Measurements from ENCODE around the gene PDGFRA.

PDGFRA gene

DNA sequence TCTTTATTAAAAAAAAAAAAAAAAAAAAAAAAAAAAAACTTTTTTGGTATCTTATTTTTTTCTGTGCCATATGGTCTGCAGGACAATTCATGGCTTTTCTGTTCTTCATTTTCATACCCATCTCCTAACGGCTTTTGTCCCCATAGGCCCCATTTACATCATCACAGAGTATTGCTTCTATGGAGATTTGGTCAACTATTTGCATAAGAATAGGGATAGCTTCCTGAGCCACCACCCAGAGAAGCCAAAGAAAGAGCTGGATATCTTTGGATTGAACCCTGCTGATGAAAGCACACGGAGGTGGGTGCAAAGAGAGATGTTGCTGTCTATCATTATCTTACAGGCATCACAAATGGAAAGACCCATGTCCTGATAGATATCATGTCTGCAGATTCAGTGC lies 49.1 kb downstream of the PDGFRA start:
- Histone ChIP-seq H3K4me3 (ENCODE audit: low read depth, low read length) (no peak overlapping the region), H3K36me3 (ENCODE audit: control insufficient read depth in 2 of 2, insufficient read depth in 1 of 2, low read length in 2 of 2) (peaks cover 0 to 4% of the 10 kb centered on the region in 2 experiments; a peak in 1 of 3 replicates), H3K9me3 (ENCODE audit: control insufficient read depth, insufficient read depth, low read depth, low read length) (no peaks in the 10 kb centered on the region), H3K27ac (ENCODE audit: extremely low read depth, low read depth, low read length) (no peak overlapping the region), H3K4me1 (ENCODE audit: control insufficient read depth, insufficient read depth, low read length) (no peaks in the 10 kb centered on the region)
- CTCF ChIA-PET: no interaction called here
- POLR2A ChIA-PET: interaction anchor here (0.6 kb wide), 1 partner anchor 134 kb away, joined by 3 read pairs; no protein-coding TSS in a partner anchor
- TF ChIP-seq ZNF10 (tag by site-specific recombination; IDR thresholded peaks at IDR 0.05) (no peak), MEIS1 (CRISPR knock-in tag; IDR thresholded peaks at IDR 0.05; ENCODE audit: borderline replicate concordance) (no peak), ZNF138 (tag by site-specific recombination; IDR thresholded peaks at IDR 0.05; ENCODE audit: borderline replicate concordance) (no peak), ZNF239 (tag by site-specific recombination; IDR thresholded peaks at IDR 0.05) (no peak), ZNF776 (tag by site-specific recombination; IDR thresholded peaks at IDR 0.05; ENCODE audit: borderline replicate concordance) (no peak), BCL11B (tag by site-specific recombination; IDR thresholded peaks at IDR 0.05; ENCODE audit: low read depth) (no peak), ZNF623 (tag by site-specific recombination; IDR thresholded peaks at IDR 0.05) (no peak), ZNF121 (tag by site-specific recombination; IDR thresholded peaks at IDR 0.05) (no peak), MYNN (tag by site-specific recombination; IDR thresholded peaks at IDR 0.05; ENCODE audit: borderline replicate concordance) (no peak), WT1 (tag by site-specific recombination; IDR thresholded peaks at IDR 0.05) (no peak), ZBTB21 (tag by site-specific recombination; IDR thresholded peaks at IDR 0.05) (no peak), TCF7L2 (IDR thresholded peaks at IDR 0.05; ENCODE audit: borderline replicate concordance, low read depth, low read length) (no peak), ZSCAN5A (tag by site-specific recombination; IDR thresholded peaks at IDR 0.05) (no peak), ZNF140 (tag by site-specific recombination; IDR thresholded peaks at IDR 0.05) (no peak)
- TF ChIP-seq, protein P1, sequence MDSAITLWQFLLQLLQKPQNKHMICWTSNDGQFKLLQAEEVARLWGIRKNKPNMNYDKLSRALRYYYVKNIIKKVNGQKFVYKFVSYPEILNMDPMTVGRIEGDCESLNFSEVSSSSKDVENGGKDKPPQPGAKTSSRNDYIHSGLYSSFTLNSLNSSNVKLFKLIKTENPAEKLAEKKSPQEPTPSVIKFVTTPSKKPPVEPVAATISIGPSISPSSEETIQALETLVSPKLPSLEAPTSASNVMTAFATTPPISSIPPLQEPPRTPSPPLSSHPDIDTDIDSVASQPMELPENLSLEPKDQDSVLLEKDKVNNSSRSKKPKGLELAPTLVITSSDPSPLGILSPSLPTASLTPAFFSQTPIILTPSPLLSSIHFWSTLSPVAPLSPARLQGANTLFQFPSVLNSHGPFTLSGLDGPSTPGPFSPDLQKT (IDR thresholded peaks at IDR 0.05; ENCODE audit: borderline replicate concordance, low read depth, low read length): no peak
- TF ChIP-seq, protein P2, sequence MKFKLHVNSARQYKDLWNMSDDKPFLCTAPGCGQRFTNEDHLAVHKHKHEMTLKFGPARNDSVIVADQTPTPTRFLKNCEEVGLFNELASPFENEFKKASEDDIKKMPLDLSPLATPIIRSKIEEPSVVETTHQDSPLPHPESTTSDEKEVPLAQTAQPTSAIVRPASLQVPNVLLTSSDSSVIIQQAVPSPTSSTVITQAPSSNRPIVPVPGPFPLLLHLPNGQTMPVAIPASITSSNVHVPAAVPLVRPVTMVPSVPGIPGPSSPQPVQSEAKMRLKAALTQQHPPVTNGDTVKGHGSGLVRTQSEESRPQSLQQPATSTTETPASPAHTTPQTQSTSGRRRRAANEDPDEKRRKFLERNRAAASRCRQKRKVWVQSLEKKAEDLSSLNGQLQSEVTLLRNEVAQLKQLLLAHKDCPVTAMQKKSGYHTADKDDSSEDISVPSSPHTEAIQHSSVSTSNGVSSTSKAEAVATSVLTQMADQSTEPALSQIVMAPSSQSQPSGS (tag by site-specific recombination; IDR thresholded peaks at IDR 0.05; ENCODE audit: low read depth): no peak

GRCh38 chr4:54281054-54281766 lies 52.1 kb downstream of the PDGFRA start:
- peaks cover 0 to 4% of the 10 kb centered on the region in 2 experiments; a peak in 1 of 3 replicates for H3K36me3 ChIP-seq (ENCODE audit: control insufficient read depth in 2 of 2, insufficient read depth in 1 of 2, low read length in 2 of 2)
- H3K27ac ChIP-seq (ENCODE audit: extremely low read depth, low read depth, low read length): no peak overlapping the region
- CTCF ChIA-PET: interaction anchor here (0.5 to 0.8 kb wide), 2 partner anchors 41 to 48 kb away, joined by 3 to 4 read pairs; no protein-coding TSS in a partner anchor
- no peak for TF ChIP-seq ZNF660 (tag by site-specific recombination; IDR thresholded peaks at IDR 0.05)
- TF ChIP-seq, protein P3, sequence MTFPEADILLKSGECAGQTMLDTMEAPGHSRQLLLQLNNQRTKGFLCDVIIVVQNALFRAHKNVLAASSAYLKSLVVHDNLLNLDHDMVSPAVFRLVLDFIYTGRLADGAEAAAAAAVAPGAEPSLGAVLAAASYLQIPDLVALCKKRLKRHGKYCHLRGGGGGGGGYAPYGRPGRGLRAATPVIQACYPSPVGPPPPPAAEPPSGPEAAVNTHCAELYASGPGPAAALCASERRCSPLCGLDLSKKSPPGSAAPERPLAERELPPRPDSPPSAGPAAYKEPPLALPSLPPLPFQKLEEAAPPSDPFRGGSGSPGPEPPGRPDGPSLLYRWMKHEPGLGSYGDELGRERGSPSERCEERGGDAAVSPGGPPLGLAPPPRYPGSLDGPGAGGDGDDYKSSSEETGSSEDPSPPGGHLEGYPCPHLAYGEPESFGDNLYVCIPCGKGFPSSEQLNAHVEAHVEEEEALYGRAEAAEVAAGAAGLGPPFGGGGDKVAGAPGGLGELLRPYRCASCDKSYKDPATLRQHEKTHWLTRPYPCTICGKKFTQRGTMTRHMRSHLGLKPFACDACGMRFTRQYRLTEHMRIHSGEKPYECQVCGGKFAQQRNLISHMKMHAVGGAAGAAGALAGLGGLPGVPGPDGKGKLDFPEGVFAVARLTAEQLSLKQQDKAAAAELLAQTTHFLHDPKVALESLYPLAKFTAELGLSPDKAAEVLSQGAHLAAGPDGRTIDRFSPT (tag by site-specific recombination; IDR thresholded peaks at IDR 0.05): no peak
- no peak for TF ChIP-seq ZNF792 (tag by site-specific recombination; IDR thresholded peaks at IDR 0.05)
- no peak for TF ChIP-seq REPIN1 (tag by site-specific recombination; IDR thresholded peaks at IDR 0.05; ENCODE audit: low read depth)
- no peak for TF ChIP-seq GLI4 (tag by site-specific recombination; IDR thresholded peaks at IDR 0.05)
- TF ChIP-seq TSHZ1 (tag by site-specific recombination; IDR thresholded peaks at IDR 0.05; ENCODE audit: borderline replicate concordance): no peak
- TF ChIP-seq RBAK (tag by site-specific recombination; IDR thresholded peaks at IDR 0.05): no peak
- TF ChIP-seq ZNF558 (tag by site-specific recombination; IDR thresholded peaks at IDR 0.05): no peak
- no peak for TF ChIP-seq ZBTB1 (tag by site-specific recombination; IDR thresholded peaks at IDR 0.05)
- no peak for TF ChIP-seq ZNF561 (tag by site-specific recombination; IDR thresholded peaks at IDR 0.05; ENCODE audit: borderline replicate concordance)

More at GRCh38 chr4:54281054-54281766, 52.1 kb downstream of the PDGFRA start:
- no peaks in the 10 kb centered on the region for H3K4me1 ChIP-seq (ENCODE audit: control insufficient read depth, insufficient read depth, low read length)
- H3K9me3 ChIP-seq (ENCODE audit: control insufficient read depth, insufficient read depth, low read depth, low read length): no peaks in the 10 kb centered on the region
- POLR2A ChIA-PET: no interaction called here
- no peak overlapping the region for H3K4me3 ChIP-seq (ENCODE audit: low read depth, low read length)

All from HEK293 (cell line).